WERI-Rb-1 (cell line): ENCODE measurements around the gene SV2C.
A peak's percentile ranks its signal among the peaks of the same experiment; 100 is the strongest.

Source experiments
- DNase-seq: peaks from one replicate; pipeline ENCODE4 v3.0.0-alpha.2; 2020
- H3K27ac ChIP-seq: fragments of 250-450 bp; sonication (Bioruptor Pico); 2 replicates; pipeline ENCODE4 v1.5.1; 2020; ENCODE audit warnings: mild to moderate bottlenecking, moderate library complexity
- H3K27me3 ChIP-seq: fragments of 250-450 bp; sonication (Bioruptor Pico); 2 replicates; pipeline ENCODE4 v1.5.1; 2021; ENCODE audit warnings: mild to moderate bottlenecking, low read depth, moderate library complexity; ENCODE audit not compliant: insufficient read depth, severe bottlenecking
- H3K36me3 ChIP-seq: fragments of 250-450 bp; sonication (Bioruptor Pico); 2 replicates; pipeline ENCODE4 v1.5.1; 2020; ENCODE audit warnings: mild to moderate bottlenecking, moderate library complexity
- H3K4me3 ChIP-seq: 2 replicates; pipeline ENCODE4 v1.5.1; 2011; ENCODE audit warnings: low read depth, mild to moderate bottlenecking, control low read depth, low read length
- H3K9me3 ChIP-seq: fragments of 250-450 bp; sonication (Bioruptor Pico); 2 replicates; pipeline ENCODE4 v1.5.1; 2021; ENCODE audit warnings: mild to moderate bottlenecking, moderate library complexity; ENCODE audit not compliant: severe bottlenecking
- CTCF ChIP-seq: IDR thresholded peaks from 2 replicates; pipeline ENCODE4 v1.5.1; 2011; ENCODE audit warnings: low read depth, mild to moderate bottlenecking, control low read depth, inconsistent platforms, low read length

Gene SV2C

GRCh38 chr5:76050134-76050533 is 33.0 kb upstream of the SV2C start:
- H3K27me3 ChIP-seq, result no peaks in the 10 kb centered on the region
- no peak for DNase-seq

GRCh38 chr5:76062502-76063041 is 20.6 kb upstream of the SV2C start:
- no peak for TF ChIP-seq CTCF
- Histone ChIP-seq H3K27ac (no peak overlapping the region), H3K9me3 (no peaks in the 10 kb centered on the region), H3K27me3 (no peaks in the 10 kb centered on the region), H3K4me3 (no peak overlapping the region), H3K36me3 (no peaks in the 10 kb centered on the region)
- no peak for DNase-seq

More at GRCh38 chr5:76050134-76050533, 33.0 kb upstream of the SV2C start:
- Histone ChIP-seq H3K9me3 (peaks cover 3% of the 10 kb centered on the region), H3K27ac (no peak overlapping the region), H3K36me3 (no peaks in the 10 kb centered on the region), H3K4me3 (no peak overlapping the region)
- TF ChIP-seq CTCF, result no peak

DNA sequence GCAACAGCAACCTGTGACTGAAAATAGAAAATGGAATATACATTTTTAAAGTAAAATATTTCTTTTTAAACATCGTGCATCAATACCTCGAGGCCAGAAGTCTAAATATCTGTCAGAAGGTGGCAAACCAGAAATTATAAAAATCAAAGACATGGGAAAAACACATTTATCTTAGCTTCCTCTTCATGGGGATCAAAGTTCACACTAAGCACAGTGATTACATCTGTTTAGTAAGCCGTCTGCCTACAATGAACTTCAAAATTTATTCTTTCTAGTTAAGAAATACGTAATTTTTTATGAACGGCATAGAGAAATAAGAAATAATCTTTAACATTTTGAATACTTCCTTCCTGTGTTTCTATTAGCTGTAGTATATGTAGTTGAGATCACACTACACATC is 17.9 kb upstream of the SV2C start:
- no peak overlapping the region for H3K27ac ChIP-seq
- no peaks in the 10 kb centered on the region for H3K36me3 ChIP-seq
- TF ChIP-seq CTCF, result no peak
- no peak for DNase-seq
- no peaks in the 10 kb centered on the region for H3K9me3 ChIP-seq
- H3K27me3 ChIP-seq, result no peaks in the 10 kb centered on the region
- H3K4me3 ChIP-seq, result no peak overlapping the region

GRCh38 chr5:76069061-76069735 is 14.0 kb upstream of the SV2C start:
- Histone ChIP-seq H3K27ac (peak overlapping the region; percentile 39), H3K36me3 (no peaks in the 10 kb centered on the region), H3K9me3 (no peaks in the 10 kb centered on the region), H3K4me3 (no peak overlapping the region), H3K27me3 (no peaks in the 10 kb centered on the region)
- peak; percentile 41 for DNase-seq
- TF ChIP-seq CTCF, result no peak

DNA sequence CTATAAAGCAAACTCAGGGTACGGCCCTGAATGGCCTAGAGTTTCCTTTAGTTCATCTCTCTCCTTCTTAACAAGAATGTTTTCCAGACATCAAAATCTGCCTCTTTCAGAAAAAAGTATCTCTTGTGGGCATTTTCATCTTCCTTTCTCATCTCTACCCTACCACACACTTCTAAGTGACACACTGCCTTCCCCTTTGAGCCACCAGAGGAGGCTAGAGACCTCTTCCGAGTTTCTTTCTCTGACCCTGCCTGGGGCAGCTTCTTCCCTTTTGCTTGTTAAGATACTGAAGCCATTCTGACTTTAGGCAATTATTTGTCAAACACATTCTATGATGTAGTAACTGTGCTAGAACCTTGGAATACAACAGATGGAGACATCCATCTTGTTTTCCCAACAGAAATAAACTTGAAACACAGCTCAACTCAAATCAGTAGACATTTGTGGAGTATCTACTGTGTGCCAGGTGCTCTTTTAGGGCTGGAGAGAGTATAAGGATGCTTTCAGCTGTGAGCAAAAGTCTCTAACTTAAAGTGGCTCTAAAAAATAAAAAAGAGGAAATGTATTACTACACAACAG is 8.6 kb upstream of the SV2C start:
- no peaks in the 10 kb centered on the region for H3K27me3 ChIP-seq
- H3K9me3 ChIP-seq, result no peaks in the 10 kb centered on the region
- H3K27ac ChIP-seq, result no peak overlapping the region
- no peak overlapping the region for H3K4me3 ChIP-seq
- peak; percentile 62 for DNase-seq
- TF ChIP-seq CTCF, result peak; percentile 94
- no peaks in the 10 kb centered on the region for H3K36me3 ChIP-seq
